ENCODE measurements around the gene SPDYE18. TPM values are rescaled to one million over a fixed set of nuclear protein-coding genes. Genes with fewer than 3 reads are reported as not detected.
"Not testable (repeated sequence)": the region's sequence is repeated elsewhere in the genome, so short reads cannot be mapped to it uniquely, and the experiment has no call there.

The SPDYE18 gene
- polyA plus RNA-seq, 4 donors: 0.81 to 1.8 (median 1.2) TPM

DNA sequence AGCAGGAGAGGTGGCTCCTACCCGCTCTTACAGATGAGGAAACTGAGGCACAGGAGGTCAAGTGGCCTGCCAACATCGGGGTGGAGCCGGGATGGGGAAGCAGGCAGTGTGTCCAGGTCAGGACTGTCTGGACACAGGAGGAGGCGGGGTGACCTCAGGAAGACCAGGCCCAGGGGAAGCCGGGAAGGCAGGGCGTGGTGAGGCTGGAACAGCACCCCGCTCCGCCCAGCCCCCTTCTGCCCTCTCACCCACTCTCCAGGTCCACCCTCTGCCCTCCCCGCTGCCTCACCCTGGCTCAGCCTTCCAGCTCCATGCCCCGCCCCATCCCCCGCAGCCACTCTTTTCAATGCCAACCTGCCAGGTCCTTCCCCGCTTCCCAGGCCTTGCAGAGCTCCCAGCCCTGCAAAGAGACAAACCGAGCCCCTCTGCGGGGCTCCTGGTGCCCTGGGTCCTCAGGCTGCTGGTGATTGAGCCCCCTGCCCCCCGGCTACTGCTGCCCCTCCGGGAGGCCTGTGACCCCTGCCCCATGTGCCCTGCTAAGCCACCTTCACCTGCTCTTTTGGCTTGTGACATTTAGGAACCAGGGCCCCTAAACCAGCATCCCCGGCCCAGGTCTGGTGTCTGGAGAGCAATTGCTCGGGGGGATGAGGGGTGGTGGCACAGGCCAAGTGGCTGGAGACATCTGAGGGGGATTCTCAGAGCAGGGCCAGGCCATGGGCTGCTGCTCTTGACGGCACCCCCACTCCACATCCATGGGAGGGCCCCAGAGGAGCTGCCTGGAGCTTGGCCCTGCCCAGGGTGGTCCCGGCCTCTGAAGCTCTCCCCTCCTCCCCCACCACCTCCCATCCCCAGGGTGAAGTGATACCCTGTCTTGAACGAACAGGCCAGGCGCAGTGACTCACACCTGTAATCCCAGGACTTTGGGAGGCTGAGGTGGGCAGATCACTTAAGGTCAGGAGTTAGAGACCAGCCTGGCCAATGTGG lies 55.9 kb downstream of the SPDYE18 start:
- DNase-seq (ENCODE audit: low read depth in 4 of 4, low spot score in 2 of 4): not testable (repeated sequence)

DNA sequence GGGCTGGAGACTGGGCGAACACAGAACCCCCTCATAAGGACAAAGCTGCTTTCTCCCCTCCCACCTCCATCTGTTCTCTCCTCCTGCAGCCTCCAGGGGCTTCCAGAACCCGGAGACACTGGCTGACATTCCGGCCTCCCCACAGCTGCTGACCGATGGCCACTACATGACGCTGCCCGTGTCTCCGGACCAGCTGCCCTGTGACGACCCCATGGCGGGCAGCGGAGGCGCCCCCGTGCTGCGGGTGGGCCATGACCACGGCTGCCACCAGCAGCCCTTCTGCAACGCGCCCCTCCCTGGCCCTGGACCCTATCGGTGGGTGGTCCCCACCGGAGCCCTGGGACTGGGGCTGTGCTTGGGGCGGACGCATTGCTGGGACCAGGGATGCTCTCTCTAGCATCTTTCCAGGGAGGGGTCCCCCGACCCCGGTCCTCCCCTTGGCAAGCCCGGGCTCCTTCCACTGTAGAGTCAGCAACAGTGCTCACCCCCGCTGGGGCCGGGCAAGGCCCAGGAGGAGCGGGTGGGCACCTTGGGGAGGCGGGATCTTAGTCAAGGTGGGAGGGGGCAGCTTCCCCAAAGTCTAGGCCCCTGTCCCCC lies 56.8 kb downstream of the SPDYE18 start:
- DNase-seq (ENCODE audit: low read depth in 4 of 4, low spot score in 2 of 4): not testable (repeated sequence)

DNA sequence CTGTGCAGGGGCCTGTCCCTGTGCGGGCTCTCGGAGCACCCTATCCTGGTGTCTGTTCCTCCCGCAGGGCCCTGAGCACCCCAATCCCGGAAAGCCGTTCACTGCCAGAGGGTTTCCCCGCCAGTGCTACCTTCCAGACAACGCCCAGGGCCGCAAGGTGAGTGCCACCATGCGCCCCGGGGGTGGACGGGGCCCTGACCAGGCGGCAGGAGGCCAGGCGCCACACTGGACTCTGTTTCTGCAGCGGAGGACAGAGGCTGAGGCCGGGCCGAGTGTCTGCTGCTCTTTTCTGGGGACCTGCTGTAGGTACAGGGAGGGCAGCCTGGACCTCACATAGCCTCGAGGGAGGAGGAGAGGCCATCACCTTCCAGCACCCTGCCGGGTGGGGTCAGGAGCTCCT lies 58.2 kb downstream of the SPDYE18 start:
- not testable (repeated sequence) for DNase-seq (ENCODE audit: low read depth in 4 of 4, low spot score in 2 of 4)

DNA sequence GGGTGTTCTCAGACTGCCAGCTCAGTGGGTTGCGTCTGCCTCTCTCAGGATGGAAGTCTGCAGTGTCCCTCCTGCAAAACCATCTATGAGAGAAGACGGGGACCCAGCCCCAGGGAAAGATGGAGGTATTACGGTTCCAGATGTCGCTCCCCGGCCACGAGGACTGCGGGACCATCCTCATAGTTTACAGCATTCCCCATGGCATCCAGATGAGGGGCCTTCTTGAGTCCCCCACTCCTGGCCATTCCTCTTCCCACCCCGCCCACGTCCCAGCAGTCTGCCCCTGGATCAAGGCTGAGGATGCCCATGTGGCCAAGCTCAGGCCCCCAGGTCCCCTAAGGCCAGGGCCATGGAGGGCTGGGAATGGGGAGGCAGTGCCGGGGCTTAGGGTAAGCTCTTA lies 59.1 kb downstream of the SPDYE18 start:
- not testable (repeated sequence) for DNase-seq (ENCODE audit: low read depth in 4 of 4, low spot score in 2 of 4)

DNA sequence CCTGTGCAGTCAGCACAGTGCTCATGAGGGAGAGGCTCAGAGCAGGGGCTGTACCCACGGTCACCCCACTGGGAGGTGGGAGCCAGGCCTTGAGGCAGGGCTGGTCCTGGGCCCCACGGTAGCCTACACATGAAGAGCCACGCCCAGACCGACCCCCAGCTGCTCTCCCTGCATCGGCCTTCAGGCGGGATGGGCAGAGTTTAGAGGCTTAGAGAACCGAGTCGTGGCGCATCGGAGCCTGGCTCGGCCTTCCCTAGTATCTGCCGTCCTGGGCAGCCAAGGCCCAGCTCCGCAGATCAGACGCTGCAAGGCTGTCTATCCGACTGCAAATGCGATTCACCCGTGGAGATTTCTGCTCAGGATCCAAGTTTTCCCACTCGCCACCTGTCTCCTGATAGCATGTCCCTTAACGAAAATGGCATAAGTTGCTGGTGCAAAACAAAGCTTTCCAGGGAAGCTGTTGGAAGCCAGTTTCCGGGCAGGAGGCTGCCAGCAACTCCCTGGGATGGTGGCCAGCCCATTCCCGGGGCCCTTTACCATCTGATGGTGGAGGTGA lies 59.6 kb downstream of the SPDYE18 start:
- not testable (repeated sequence) for DNase-seq (ENCODE audit: low read depth in 4 of 4, low spot score in 2 of 4)

DNA sequence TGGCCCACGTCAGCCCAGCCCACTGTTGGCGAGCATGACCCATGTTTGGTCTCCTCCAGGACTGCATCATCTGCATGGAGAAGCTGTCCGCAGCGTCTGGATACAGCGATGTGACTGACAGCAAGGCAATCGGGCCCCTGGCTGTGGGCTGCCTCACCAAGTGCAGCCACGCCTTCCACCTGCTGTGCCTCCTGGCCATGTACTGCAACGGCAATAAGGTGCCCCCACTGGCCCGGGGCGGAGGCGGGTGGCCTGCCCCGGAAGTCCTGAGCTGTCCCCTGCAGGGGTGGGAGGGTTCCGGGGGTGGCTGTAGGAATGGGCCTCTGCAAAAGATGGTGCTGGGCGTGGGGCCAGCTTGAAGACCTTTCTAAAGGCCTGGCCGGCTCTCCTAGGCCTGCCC lies 60.3 kb downstream of the SPDYE18 start:
- DNase-seq (ENCODE audit: low read depth in 4 of 4, low spot score in 2 of 4): not testable (repeated sequence)

Other genes starting within 250 kb of the SPDYE18 start
- not detected for gene SPDYE17, start 30.2 kb downstream of the SPDYE18 start, polyA plus RNA-seq (ENCODE audit: insufficient read length in 4 of 4)
- gene CCDC146, start 60.1 kb upstream of the SPDYE18 start, polyA plus RNA-seq (ENCODE audit: insufficient read length in 4 of 4): 10 to 100 TPM; 16.3 to 35.6 (median 24.5) TPM
- 10 to 100 TPM; 46.2 to 91.1 (median 67.3) TPM for gene FGL2, start 137.3 kb upstream of the SPDYE18 start, polyA plus RNA-seq (ENCODE audit: insufficient read length in 4 of 4)